ENCODE data around the gene GXYLT2.

Gene GXYLT2

GRCh38 chr3:73021301-73021835, 133.5 kb downstream of the GXYLT2 start:
- DNase-seq, result no peak

GRCh38 chr3:73024836-73025235, 137.0 kb downstream of the GXYLT2 start:
- DNase-seq, result no peak

- no peak for DNase-seq
Observed at GRCh38 chr3:73026111-73026759, 138.4 kb downstream of the GXYLT2 start.

All from NCI-H524 (cell line).